Neural progenitor cell (in vitro differentiated cells): ENCODE data around the gene KMT2C. TPM values are rescaled to one million over a fixed set of nuclear protein-coding genes. Genes with fewer than 3 reads are reported as not detected.

Source experiments
- DNase-seq: peaks from one replicate; pipeline ENCODE4 v3.0.0-alpha.2; 2016; ENCODE audit warnings: low spot score
- H2AFZ ChIP-seq: fragments of 200-600 bp; sonication (generic); replicated peaks from 2 replicates; pipeline ENCODE4 v1.6.1; 2016; ENCODE audit warnings: antibody characterized with exemption
- H3F3A ChIP-seq: fragments of 200-600 bp; sonication (generic); 2 replicates; pipeline ENCODE4 v1.6.1; 2016; ENCODE audit warnings: antibody characterized with exemption, low read depth
- H3K27ac ChIP-seq: fragments of 200-600 bp; sonication (generic); 2 replicates; pipeline ENCODE4 v1.5.1; 2016; ENCODE audit warnings: mild to moderate bottlenecking
- H3K27me3 ChIP-seq: fragments of 200-600 bp; sonication (generic); 2 replicates; pipeline ENCODE4 v1.6.1; 2016; ENCODE audit warnings: mild to moderate bottlenecking, moderate library complexity
- H3K36me3 ChIP-seq: fragments of 200-600 bp; sonication (generic); 2 replicates; pipeline ENCODE4 v1.5.1; 2016
- H3K4me1 ChIP-seq: fragments of 200-600 bp; sonication (generic); 2 replicates; pipeline ENCODE4 v1.6.1; 2016; ENCODE audit warnings: mixed run types
- H3K4me2 ChIP-seq: fragments of 200-600 bp; sonication (generic); 2 replicates; pipeline ENCODE4 v1.6.1; 2016
- H3K4me3 ChIP-seq: fragments of 200-600 bp; sonication (generic); 2 replicates; pipeline ENCODE4 v1.5.1; 2016
- H3K79me2 ChIP-seq: fragments of 200-600 bp; sonication (generic); 2 replicates; pipeline ENCODE4 v1.6.1; 2016; ENCODE audit warnings: low read depth
- H3K9ac ChIP-seq: fragments of 200-600 bp; sonication (generic); 2 replicates; pipeline ENCODE4 v1.6.1; 2016
- H3K9me3 ChIP-seq: fragments of 200-600 bp; sonication (generic); 2 replicates; pipeline ENCODE4 v1.5.1; 2016; ENCODE audit warnings: low read depth
- H4K20me1 ChIP-seq: fragments of 200-600 bp; sonication (generic); 2 replicates; pipeline ENCODE4 v1.6.1; 2016; ENCODE audit warnings: low read depth
- H3K27ac Mint-ChIP-seq: 3 replicates; pipeline ENCODE4 v1.8.0; 2021; ENCODE audit warnings: mixed read lengths
- H3K27me3 Mint-ChIP-seq: 2 replicates; pipeline ENCODE4 v1.8.0; 2022; ENCODE audit warnings: low read depth, mild to moderate bottlenecking, inconsistent platforms, moderate library complexity, mixed read lengths; ENCODE audit not compliant: insufficient read depth
- H3K36me3 Mint-ChIP-seq: 3 replicates; pipeline ENCODE4 v1.8.0; 2021; ENCODE audit warnings: mixed read lengths
- H3K4me1 Mint-ChIP-seq: 3 replicates; pipeline ENCODE4 v1.8.0; 2021; ENCODE audit warnings: mixed read lengths
- H3K4me3 Mint-ChIP-seq: 3 replicates; pipeline ENCODE4 v1.8.0; 2021; ENCODE audit warnings: mild to moderate bottlenecking, moderate library complexity, mixed read lengths
- H3K9me3 Mint-ChIP-seq: 3 replicates; pipeline ENCODE4 v1.8.0; 2020; ENCODE audit warnings: mixed read lengths
- EZH2 ChIP-seq: fragments of 200-600 bp; sonication (generic); IDR thresholded peaks from 2 replicates; pipeline ENCODE4 v1.6.1; 2017; ENCODE audit warnings: antibody characterized with exemption, mild to moderate bottlenecking, moderate library complexity
- EZH2phosphoT487 ChIP-seq: fragments of 200-600 bp; sonication (generic); IDR thresholded peaks from 2 replicates; pipeline ENCODE4 v1.6.1; 2017; ENCODE audit warnings: antibody characterized with exemption
- small RNA-seq: library from RNA; depleted of rRNA; stranded (forward); fragments of <200 nt; gene quantifications from one replicate; pipeline ENCODE3, GENCODE V24; 2015
- total RNA-seq: library from RNA; depleted of rRNA; stranded (reverse); fragments of >200 nt; gene quantifications from 2 replicates; pipeline ENCODE4 v1.2.3, GENCODE V29; 2015; ENCODE audit warnings: low replicate concordance
- TF ChIP-seq, protein P1 (sequence below): fragments of 200-600 bp; sonication (generic); IDR thresholded peaks from 2 replicates; pipeline ENCODE4 v1.5.1; 2017; ENCODE audit warnings: antibody characterized with exemption, mild to moderate bottlenecking

KMT2C gene
- total RNA-seq, 1 donor from 2014 or later: 26.4 TPM

DNA sequence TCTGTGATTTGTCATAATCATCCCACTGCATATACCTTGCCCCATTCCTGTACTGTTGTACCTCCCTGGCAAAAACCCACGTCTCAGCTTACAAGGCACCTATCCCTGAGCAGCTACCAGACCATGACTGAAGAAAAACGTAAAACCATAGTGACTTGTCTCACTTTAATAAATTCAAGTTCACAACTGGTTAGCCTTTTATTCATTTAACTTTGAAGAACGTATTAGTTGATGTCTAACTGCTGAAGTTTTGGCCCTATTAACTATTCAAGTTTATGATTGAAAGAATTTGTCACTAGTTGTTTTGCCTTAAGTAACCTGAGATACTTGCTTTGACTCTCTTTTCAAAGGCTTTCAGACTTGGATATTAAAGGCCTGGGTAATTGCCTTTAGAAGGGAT lies 350.7 kb downstream of the KMT2C start:
- no peak for DNase-seq
- H3K4me1 ChIP-seq: peaks cover 45% of the 10 kb centered on the region
- H3K27ac Mint-ChIP-seq: no peak overlapping the region
- peaks cover 40% of the 10 kb centered on the region for H3K79me2 ChIP-seq
- no peak overlapping the region for H3K4me2 ChIP-seq
- H3K27me3 Mint-ChIP-seq: peaks cover 2% of the 10 kb centered on the region
- no peak overlapping the region for H2AFZ ChIP-seq
- H3K9me3 ChIP-seq: no peaks in the 10 kb centered on the region
- no peaks in the 10 kb centered on the region for H4K20me1 ChIP-seq
- no peaks in the 10 kb centered on the region for H3K27me3 ChIP-seq
- no peaks in the 10 kb centered on the region for H3K4me1 Mint-ChIP-seq
- no peak overlapping the region for H3K27ac ChIP-seq
- no peak overlapping the region for H3K4me3 ChIP-seq
- H3K36me3 ChIP-seq: peaks cover 5% of the 10 kb centered on the region
- H3K4me3 Mint-ChIP-seq: no peak overlapping the region
- H3K9me3 Mint-ChIP-seq: peaks cover 14% of the 10 kb centered on the region
- peaks cover 18% of the 10 kb centered on the region for H3F3A ChIP-seq
- H3K36me3 Mint-ChIP-seq: peaks cover 7% of the 10 kb centered on the region
- no peak overlapping the region for H3K9ac ChIP-seq
- no peak for TF ChIP-seq EZH2phosphoT487
- TF ChIP-seq EZH2: no peak
- TF ChIP-seq, protein P1, sequence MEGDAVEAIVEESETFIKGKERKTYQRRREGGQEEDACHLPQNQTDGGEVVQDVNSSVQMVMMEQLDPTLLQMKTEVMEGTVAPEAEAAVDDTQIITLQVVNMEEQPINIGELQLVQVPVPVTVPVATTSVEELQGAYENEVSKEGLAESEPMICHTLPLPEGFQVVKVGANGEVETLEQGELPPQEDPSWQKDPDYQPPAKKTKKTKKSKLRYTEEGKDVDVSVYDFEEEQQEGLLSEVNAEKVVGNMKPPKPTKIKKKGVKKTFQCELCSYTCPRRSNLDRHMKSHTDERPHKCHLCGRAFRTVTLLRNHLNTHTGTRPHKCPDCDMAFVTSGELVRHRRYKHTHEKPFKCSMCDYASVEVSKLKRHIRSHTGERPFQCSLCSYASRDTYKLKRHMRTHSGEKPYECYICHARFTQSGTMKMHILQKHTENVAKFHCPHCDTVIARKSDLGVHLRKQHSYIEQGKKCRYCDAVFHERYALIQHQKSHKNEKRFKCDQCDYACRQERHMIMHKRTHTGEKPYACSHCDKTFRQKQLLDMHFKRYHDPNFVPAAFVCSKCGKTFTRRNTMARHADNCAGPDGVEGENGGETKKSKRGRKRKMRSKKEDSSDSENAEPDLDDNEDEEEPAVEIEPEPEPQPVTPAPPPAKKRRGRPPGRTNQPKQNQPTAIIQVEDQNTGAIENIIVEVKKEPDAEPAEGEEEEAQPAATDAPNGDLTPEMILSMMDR: no peak

Small RNA genes lying within 50 kb of the gene (small RNA-seq; reads per million reads assigned to genes)
- not detected for gene AC104692.1
- gene AC104692.2: not detected
- gene RF00019: not detected

Other genes starting within 250 kb of the KMT2C start
- gene XRCC2, start 240.1 kb upstream of the KMT2C start, total RNA-seq: 30.0 and 51.6 TPM in 2 replicates